Measurements from ENCODE around the gene GABRD.

GABRD gene

DNA sequence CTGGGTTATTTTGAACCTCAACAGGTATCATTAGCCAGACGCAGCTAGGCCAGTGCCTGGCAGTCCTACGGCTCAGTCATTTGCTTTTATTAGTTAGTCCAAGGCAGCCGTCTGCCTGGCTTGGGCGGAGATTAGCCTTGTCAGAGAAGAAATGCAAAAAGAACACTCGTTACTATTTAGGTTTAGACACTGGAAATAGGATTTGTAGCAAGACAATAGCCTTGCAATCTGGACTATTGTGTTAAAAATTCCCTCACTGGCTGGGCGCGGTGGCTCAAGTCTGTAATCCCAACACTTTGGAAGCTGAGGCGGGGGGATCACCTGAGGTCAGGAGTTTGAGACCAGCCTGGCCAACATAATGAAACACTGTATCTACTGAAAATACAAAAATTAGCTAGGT lies 20.1 kb downstream of the GABRD start:
- no peak for DNase-seq (ENCODE audit: low spot score)

DNA sequence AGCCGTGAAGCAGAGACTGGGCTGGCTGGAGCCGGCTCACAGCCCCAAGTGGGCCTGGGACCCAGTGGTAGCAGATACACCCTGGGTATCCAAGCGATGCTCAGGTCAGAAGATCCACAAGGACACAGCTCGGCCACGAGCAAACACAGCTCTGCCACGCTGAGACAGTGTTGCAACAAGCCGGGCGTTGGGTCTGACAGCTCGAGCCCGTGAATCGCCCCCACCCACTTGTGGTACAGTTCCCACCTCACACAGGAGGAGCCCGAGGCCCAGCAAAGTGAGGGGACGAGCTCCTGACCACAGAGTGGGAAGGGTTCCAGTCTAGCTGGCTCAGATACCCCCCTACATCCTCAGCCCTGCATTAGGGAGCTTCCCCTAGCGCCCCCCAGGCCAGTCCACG lies 22.2 kb downstream of the GABRD start:
- DNase-seq (ENCODE audit: low spot score) = no peak

DNA sequence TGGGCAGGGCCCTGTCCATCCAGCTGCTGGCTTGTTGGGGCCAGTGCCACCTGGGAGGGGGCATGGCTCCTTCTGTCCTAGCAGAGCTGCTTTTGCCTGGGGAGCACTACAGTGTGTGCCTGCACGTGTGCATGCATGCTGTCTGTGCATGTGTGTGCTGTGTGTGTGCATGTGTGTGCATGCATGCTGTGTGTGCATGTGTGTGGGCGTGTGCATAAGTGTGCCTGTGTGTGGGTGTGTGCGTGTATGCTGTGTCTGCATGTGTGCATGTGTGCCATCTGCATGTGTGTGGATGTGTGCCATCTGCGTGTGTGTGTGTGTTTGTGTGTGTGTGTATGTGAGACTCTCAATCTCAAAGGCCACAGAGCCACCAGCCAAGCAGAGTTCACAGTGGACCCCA lies 22.7 kb downstream of the GABRD start:
- DNase-seq (ENCODE audit: low spot score) = no peak

DNA sequence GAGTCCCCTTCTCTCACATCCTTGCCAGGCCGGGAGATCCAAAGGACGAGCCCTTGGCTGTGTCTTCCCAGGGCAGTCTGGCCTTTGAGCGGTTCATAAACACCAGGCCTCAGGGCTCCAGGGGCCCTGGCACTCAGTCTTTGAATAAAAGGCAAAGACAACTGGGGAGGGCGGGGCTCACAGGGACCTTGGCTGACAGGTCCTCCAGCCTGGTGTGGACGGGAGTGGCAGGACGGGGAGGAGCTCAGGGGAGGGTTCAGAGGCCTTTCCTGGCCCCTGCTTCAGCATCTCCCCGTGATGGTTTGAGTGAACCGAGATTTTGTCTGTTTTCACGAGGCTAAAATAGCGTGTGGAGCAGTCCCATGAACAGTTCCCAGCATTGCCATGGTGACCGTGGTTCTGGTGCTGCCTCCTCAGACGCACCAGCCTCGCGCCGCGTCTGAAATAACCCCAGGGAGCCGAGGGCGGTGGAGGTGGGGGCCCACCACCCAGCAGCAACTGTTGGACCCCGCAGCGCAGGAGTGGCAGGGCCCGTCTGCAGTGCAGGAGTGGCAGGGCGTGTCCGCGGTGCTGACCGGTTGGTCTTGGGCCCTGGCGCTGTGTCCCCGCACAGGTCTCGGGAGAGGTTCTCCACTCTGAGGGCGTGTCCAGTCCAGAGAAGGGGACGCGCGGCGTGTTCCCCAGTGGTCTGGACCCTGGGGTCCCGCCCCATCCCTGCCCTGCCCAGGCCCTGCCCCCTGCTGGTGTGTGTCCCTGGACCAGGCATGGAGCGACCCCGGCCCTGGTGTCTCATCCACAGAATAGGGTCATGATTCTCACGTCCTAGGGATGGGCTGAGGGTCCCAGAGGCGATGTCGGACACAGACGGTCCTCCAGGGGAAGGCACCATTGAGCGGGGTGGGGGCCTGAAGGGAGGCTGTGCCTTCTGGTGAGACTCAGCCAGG lies 24.0 kb downstream of the GABRD start:
- no peak for DNase-seq (ENCODE audit: low spot score)

DNA sequence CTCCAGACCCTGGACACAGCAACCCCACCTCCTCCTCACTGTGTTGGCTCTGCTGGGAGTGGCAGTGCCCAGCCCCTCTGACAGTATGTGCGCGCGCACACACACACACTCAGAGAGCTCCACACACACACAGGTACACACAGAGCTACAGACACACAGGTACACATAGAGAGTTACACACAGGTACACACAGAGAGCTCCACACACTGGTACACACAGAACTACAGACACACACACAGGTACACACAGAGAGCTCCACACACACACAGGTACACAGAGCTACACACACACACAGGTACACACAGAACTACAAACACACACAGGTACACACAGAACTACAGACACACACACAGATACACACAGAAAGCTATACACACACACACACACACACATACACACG lies 24.7 kb downstream of the GABRD start:
- DNase-seq (ENCODE audit: low spot score) = no peak

DNA sequence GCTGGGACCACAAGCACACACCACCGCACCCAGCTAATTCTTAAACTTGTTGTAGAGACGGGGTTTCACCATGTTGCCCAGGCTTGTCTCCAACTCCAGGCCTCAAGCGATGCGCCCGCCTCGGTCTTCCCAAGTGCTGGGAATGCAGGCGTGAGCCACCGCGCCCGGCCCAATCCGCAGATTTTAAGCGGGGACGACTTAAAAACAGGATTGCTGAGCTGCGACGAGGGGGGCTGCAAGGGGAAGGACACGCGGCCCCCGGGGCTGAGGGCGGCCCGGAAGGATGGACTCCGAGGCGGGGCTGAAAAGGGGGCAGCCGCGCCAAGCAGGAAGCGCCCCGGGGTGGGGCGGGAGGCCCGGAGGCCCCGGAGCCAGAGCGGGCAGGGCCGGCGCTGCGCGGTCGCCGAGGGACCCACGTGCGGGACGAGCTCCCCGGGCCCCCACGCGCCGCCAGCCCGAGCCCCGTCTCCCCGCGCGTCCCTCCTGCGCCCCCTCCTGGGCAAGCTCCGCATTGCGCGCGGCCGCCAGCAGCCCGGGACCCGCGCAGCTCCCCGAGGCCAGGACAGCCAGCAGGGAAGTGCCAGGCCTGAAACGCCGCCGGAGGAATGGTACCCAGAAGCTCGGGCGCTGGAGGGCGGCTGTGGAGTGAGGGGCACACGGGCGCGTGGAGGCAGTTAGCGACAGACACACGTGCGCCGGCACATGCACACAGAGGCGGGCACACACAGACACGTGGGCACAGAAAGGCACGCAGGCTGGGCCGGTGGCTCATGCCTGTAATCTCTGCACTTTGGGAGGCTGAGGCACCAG lies 25.6 kb downstream of the GABRD start:
- peak; percentile 65 for DNase-seq (ENCODE audit: low spot score)

DNA sequence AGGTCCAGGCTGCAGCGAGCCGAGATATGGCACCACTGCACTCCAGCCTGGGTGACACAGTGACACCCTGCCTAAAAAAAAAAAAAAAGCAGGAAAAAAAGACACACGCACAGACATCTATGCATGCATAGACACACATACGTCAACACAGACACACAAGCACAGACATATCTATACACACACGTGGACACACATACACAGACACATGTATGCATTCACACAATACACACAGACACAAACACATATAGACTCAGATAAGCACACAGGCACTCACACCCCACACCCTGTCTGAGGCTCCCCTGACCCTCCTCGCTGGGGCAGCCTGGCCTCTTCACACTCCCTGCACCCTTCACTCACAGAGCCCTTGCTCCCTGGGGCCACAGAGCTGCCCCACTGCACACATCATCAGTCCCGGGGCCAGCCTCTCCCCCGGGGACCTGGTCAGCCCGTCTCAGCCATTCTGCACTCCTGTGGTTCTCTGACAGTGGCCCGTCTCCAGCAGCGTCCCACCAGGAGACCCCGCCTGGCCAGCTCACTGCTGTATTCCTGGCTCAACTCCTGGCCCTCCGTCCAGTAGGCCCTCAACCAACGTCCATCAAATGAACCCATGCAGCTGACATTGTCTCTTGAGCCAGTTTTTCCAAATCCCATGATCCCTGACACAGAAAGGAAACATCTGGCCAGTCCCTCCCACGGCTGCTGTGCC lies 26.5 kb downstream of the GABRD start:
- DNase-seq (ENCODE audit: low spot score) = no peak

DNA sequence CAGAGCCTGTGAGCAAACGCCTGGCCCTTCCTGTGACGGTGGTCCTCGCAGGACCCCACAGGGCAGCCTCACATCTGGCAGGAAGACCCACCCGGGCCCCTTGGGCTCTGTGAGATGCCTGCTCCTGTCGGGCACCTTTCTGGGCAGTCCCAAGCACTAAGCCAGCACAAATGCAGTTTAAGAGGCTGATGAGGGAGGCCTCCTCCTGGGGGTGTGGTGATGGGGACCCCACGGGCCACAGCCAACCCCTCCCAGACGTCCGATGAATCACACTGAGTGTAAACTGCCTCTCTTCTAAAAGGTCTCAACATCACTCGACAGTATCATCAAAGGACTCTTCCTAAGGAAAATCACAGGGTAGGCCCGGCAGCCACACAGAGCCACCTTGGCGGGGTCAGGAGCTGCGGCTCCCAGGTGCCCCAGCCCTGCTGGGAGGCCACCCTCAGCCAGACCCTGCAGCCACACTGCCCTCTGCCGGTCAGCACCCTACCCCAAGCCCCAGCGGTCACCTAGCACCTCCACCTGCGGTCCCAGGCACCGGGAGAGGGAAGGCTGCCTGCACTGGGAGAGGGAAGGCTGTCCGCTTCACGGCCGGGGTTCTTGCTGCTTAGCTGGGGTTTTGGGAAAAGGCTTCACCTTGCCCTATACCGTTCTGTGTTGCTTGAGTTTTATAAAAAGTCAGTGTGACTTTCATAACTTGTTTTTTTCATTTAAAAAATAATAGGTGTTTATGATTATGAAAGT lies 27.2 kb downstream of the GABRD start:
- peak; percentile 47 for DNase-seq (ENCODE audit: low spot score)

DNA sequence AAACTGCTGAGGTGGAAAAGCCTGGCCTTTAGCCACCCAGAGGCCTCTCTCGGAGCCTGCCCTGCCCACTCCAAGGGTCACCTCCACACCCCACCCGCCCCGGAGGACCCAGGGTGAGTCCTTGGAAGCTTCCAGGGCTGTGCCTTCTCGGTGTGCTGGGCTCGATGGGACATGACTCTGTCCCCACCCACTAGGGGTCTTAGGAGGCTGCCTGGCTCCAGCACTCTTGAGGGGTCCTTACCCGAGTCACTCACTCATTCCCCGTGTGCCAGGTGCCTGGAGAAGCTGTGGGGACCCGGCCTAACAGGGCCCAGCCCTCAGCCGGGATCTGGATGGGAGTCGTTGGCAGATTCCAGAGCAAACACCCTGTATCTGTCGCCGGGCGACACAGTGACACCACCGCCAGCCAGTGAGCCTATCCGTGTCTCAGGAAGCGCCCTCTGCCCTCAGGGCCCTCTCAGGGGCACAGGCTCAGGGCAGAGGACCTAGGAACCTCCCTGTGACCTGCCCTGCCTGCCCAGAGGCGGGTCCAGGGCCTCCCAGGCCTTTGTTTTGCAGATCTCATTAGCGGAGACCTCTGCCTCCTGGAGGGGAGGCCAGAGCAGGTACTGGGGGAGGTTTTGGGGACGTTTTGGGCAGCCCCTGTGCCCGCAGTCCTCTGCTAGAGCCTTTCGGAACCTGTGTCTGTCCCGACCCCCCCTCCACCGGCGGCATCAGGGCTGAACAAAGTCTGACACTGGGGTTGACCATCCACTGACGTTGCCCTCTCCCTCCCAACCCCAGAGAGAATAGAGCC lies 28.0 kb downstream of the GABRD start:
- no peak for DNase-seq (ENCODE audit: low spot score)

DNA sequence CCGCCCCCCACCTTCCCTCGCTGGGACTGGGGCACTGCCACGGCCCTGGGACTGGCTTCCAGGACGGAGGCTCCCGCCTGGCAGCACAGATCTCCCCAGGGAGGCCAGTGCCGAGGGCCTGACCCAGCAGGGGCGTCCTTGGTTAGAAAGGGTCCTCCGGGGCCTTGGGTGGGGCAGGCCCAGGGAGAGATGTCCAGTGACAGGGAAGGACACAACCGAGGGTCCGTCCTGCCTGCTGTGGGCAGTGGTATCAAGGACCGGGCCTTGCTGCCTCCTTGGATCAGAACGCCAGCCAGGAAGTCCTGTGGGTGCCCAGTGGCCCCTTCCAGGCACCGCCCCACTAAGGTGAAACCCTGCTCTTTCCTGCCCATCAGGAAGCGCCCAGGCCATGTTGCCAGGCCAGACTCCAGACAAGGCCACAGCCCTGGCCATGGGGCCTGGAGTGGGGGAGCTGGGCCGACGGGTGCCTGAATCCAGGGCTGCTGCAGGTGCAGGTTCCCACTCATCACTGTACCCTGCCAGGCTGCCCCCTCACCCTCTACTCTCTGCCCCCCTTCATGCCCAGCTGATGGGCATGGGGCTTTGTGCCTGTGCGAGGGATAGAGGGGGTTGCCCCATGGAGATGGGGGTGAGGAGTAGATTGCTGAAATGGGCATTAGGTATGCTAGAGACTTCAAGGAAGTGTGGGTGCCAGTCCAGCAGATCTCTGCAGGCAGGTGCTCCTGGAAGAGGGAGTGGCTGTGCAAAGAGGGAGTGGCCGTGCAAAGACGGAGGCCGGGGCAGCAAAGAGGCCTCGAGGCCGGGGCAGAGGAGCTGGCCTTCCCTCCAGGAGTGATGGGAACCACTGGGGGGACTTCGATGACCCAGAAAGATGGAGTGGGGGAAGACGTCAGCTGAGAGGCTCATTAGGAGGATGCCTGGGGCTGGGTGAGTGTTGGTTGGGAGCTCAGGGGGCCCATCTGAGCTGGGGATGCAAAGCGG lies 28.9 kb downstream of the GABRD start:
- no peak for DNase-seq (ENCODE audit: low spot score)

DNA sequence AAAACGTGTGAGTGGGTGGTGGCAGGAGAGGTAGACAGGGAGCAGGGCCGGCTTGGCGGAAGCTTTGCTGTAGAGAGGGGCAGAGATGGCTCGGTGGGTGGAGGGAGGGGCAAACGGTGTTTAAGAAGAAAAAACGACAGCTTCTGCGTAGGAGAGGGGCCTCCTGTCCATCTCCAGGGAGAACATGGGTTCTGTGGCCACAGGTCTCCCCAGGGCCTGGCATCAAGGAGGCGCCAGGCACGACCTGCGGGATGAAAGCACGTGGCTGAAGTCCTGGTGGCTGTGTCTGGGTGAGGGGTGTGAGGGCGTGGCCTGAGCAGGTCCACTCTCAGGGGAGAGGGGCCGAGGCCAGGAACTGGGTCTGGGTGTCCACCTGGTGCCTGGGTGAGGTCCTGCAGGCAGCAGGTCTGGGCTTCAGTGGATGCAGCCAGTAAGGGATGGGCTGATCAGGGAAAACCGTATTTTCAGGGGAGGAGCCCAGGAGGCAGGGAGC lies 30.1 kb downstream of the GABRD start:
- DNase-seq (ENCODE audit: low spot score) = no peak

DNA sequence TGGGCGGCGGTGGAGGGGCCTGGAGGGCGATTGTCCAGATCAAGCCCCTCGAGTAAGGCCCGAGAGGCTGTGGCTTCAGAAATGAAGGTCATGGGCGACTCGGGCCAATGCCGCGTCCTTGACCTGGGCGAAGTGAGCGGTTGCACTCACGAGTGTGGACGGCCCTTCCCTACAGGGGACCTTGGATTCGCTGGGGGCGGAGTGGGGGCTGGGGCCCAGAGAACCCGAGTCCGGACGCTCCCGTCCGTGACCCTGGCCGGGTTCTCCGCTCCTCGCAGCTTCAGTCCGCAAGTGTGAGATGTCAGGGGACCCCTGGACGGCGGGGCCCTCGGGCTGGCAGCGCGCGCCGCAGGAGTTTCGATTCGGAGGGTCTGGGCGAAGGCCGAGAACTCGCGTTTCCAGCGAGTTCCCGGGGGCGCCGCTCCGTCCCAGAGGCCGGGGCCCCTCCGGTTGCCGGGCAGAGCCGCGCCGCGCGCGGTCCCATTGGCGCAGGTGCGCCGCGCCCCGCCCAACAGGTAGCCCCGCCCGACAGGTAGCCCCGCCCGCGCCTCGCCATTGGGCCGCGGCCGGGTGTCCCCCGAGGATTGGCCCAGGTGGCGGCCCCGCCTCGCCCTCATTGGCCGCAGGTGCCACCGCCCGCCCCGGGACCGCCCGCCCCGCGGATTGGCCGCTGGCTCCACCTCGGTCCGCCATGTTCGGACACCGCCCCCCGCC lies 30.7 kb downstream of the GABRD start, which contains the start of gene PRKCZ:
Gene PRKCZ (plus strand): TSS at position 694 of the 714 bp plus-strand sequence. CDS start 220 bp downstream, outside the sequence.
- peak; percentile 73 for DNase-seq (ENCODE audit: low spot score)

DNA sequence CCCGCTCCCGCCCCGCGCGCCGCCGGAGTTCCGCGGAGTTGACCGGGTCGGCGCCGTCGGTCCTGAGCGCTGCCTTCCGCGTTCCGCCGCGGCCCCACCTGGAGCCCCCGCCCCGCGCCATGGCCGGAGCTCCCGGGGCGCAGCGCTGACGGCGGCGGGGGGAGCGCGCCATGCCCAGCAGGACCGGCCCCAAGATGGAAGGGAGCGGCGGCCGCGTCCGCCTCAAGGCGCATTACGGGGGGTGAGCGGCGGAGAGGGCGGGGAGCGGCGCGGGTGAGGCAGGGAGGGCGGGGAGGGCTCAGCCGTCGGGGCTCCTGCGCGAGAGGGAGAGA lies 31.3 kb downstream of the GABRD start:
- DNase-seq (ENCODE audit: low spot score) = no peak

DNA sequence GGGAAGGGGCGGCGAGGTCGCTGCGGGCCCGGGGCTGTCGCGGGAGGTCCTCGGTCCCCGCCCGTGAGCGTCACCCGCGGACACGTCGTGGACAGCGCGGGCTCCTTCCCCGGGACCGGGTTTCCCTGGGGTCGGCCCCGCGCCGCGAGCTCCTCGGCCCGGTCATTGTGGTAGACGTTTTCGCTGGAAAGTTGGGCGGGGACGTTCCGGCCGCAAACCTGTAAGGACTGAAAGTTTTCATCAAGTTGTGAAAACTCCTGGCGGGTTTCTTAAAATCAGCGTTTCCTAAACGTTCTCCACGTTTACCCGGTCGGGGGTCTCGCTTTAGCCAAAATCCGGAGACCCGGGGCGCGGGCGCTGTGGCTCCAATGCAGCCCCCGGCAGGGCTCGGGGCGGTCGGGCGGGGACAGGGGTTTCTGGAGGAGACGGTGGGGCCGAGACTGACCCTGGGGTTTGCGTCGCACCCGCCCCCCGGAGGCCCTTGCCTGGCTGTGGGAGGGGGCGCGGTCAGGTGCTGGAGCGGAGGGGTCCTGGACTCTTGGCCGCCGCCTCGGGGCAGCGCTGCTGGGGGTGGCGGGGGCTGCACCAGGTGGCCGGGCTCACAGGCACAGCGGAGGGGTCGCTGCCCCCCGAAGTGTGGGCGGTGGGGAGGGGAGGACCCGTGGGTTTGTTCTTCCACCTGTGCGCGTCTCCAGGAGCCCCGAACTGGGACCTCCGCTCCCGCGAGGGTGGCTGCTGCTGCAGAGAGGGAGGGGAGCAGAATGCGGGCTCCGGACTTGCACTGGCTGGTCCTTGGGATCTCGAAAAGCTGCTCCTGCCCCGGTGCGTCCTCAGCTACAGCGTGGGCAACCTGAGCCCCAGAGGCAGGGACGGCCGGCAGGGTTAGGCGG lies 31.9 kb downstream of the GABRD start:
- DNase-seq (ENCODE audit: low spot score) = no peak

DNA sequence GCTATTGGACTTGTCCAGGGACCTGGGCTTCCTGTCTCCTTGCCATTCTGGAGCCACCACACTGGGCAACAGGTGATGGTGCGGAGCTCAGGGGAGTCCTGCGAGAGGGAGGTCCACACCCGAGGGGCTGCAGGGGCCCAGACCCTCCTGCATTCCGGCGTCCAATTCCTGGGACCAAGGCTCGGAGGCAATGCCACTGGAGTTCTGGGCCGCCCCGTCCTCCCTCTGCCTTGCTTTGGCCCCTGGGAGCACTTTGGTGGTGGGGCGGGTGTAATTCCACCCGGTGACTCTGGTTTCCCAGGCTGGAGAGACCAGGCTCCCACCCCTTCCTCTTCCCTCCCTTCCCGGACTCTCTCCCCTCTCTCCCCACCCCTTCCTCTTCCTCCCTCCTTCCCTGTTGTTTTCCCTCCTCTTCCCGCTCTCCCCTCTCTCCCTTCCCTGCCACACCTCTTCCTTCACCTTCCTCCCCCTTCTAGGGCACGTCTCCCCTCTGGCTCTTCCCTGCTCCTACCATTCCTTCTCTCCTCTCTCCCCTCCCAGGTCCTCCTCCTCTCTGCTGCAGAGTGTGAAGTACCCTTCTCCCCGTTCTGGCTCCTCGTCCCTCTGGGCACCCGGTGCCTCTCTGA lies 33.0 kb downstream of the GABRD start:
- no peak for DNase-seq (ENCODE audit: low spot score)

DNA sequence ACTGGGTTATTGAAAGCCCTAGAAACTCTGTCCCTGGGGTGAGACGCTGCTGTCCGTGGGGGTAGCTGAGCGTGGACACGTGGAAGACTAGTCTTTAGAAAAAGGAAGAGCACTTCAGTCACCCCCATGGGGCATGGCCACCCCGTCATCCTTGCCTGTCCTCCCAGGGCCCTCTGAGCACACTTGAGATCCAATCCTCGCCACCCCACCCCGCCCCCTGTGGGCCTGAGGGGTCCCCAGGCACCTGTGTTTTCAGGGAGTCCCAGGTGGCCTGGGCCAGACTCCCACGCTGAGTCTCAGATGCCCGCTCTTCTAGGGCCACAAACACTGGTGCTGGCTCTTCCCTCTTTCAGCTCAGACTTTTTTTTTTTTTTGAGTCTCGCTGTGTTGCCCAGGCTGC lies 33.6 kb downstream of the GABRD start:
- DNase-seq (ENCODE audit: low spot score) = no peak

DNA sequence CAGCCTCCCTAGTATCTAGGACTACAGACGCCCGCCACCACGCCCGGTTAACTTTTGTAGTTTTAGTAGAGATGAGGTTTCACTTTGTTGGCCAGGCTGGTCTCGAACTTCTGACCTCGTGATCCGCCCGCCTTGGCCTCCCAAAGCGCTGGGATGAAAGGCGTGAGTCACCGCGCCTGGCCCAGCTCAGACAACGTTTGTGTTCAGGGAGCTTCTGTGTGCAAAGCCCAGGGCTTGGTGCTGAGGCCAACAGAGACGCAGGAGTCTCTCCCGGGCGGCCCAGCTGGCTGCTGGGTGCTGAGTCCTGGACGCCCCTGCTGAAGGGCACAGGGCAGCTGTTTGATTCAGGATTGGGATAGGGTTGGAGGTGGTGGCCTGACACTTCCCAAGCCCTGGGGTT lies 34.1 kb downstream of the GABRD start:
- DNase-seq (ENCODE audit: low spot score) = no peak

Data from activated CD4-positive, alpha-beta T cell treated with anti-CD3 and anti-CD28 coated beads, Interleukin-2, Interleukin-4, amounts not matched to agents 100 ng/mL and 50 ng/mL, durations not matched to agents 16 hours and 8 hours (primary cell).